Liver (tissue), 9 donors: ENCODE results near the gene HES3. TPM values are rescaled to one million over a fixed set of nuclear protein-coding genes. Genes with fewer than 3 reads are reported as not detected.
A peak's percentile ranks its signal among the peaks of the same experiment; 100 is the strongest.

ENCODE experiments used
- DNase-seq: peaks from one replicate; pipeline ENCODE4 v3.0.0-alpha.2; 2017; ENCODE audit warnings: low spot score
- H3K27ac ChIP-seq, 2 donors: one replicate each; pipeline ENCODE4 v1.7.0; 2013; ENCODE audit warnings: inconsistent platforms in 2 of 2, low read length in 2 of 2, control low read depth in 1 of 2, low read depth in 1 of 2, mild to moderate bottlenecking in 1 of 2
- H3K27me3 ChIP-seq, 4 donors: one replicate each; pipeline versions ENCODE4 v1.6.1 to v1.7.0; 2013; ENCODE audit warnings: low read length in 3 of 4, inconsistent platforms in 1 of 4, mild to moderate bottlenecking in 1 of 4, moderate library complexity in 1 of 4; ENCODE audit not compliant: control insufficient read depth in 4 of 4, insufficient read depth in 4 of 4
- H3K36me3 ChIP-seq, 4 donors: one replicate each; pipeline versions ENCODE4 v1.6.1 to v1.7.0; 2013; ENCODE audit warnings: low read length in 3 of 4, mild to moderate bottlenecking in 3 of 4, low read depth in 1 of 4, moderate library complexity in 1 of 4; ENCODE audit not compliant: control insufficient read depth in 4 of 4, insufficient read depth in 3 of 4
- H3K4me1 ChIP-seq, 4 donors: one replicate each; pipeline versions ENCODE4 v1.6.1 to v1.7.0; 2013; ENCODE audit warnings: low read length in 3 of 4, mild to moderate bottlenecking in 3 of 4, moderate library complexity in 1 of 4; ENCODE audit not compliant: control insufficient read depth in 4 of 4, insufficient read depth in 4 of 4
- H3K4me3 ChIP-seq, 3 donors: one replicate each; pipeline versions ENCODE4 v1.6.1 to v1.7.0; 2013; ENCODE audit warnings: low read length in 3 of 3, control low read depth in 1 of 3, low read depth in 1 of 3, mild to moderate bottlenecking in 1 of 3
- H3K9ac ChIP-seq, 2 donors: one replicate each; pipeline ENCODE4 v1.7.0; 2013; ENCODE audit warnings: low read length in 2 of 2, mild to moderate bottlenecking in 2 of 2, moderate library complexity in 2 of 2, control low read depth in 1 of 2, low read depth in 1 of 2
- H3K9me3 ChIP-seq, 4 donors: one replicate each; pipeline versions ENCODE4 v1.6.1 to v1.7.0; 2013; ENCODE audit warnings: low read length in 3 of 4; ENCODE audit not compliant: control insufficient read depth in 4 of 4
- ATF3 ChIP-seq: IDR thresholded peaks from 2 replicates; pipeline ENCODE4 v1.6.1; 2016; ENCODE audit warnings: antibody characterized with exemption
- EGR1 ChIP-seq, 2 donors: IDR thresholded peaks; 2 replicates each; pipeline ENCODE4 v1.6.1; 2016 to 2018; ENCODE audit warnings: antibody characterized with exemption in 2 of 2, low read depth in 2 of 2
- FOXA1 ChIP-seq: IDR thresholded peaks from 2 replicates; pipeline ENCODE4 v1.6.1; 2016; ENCODE audit warnings: antibody characterized with exemption
- FOXA2 ChIP-seq: IDR thresholded peaks from 2 replicates; pipeline ENCODE4 v1.6.1; 2016; ENCODE audit warnings: antibody characterized with exemption
- GABPA ChIP-seq, 2 donors: IDR thresholded peaks in 1 of 2; conservative IDR thresholded peaks in 1 of 2; 2 replicates each; pipeline ENCODE4 v1.6.1; 2016; ENCODE audit warnings: antibody characterized with exemption in 2 of 2, mild to moderate bottlenecking in 1 of 2, moderate library complexity in 1 of 2
- HNF4A ChIP-seq, 2 donors: conservative IDR thresholded peaks; 2 replicates each; pipeline ENCODE4 v1.6.1; 2016; ENCODE audit warnings: antibody characterized with exemption in 2 of 2, mild to moderate bottlenecking in 2 of 2
- HNF4G ChIP-seq: IDR thresholded peaks from 2 replicates; pipeline ENCODE4 v1.6.1; 2016; ENCODE audit warnings: antibody characterized with exemption
- JUND ChIP-seq, 2 donors: IDR thresholded peaks; 2 replicates each; pipeline ENCODE4 v1.6.1; 2016; ENCODE audit warnings: antibody characterized with exemption in 2 of 2
- MAX ChIP-seq: IDR thresholded peaks from 2 replicates; pipeline ENCODE4 v1.6.1; 2016; ENCODE audit warnings: antibody characterized with exemption
- NR2F2 ChIP-seq: IDR thresholded peaks from 2 replicates; pipeline ENCODE4 v1.6.1; 2016; ENCODE audit warnings: antibody characterized with exemption
- RAD21 ChIP-seq, 2 donors: IDR thresholded peaks; 2 replicates each; pipeline ENCODE4 v1.6.1; 2016; ENCODE audit warnings: antibody characterized with exemption in 2 of 2, mild to moderate bottlenecking in 2 of 2
- REST ChIP-seq: IDR thresholded peaks from 2 replicates; pipeline ENCODE4 v1.6.1; 2016; ENCODE audit warnings: antibody characterized with exemption, mild to moderate bottlenecking
- RXRA ChIP-seq, 2 donors: IDR thresholded peaks; 2 replicates each; pipeline ENCODE4 v1.6.1; 2017 to 2018; ENCODE audit warnings: antibody characterized with exemption in 2 of 2, mild to moderate bottlenecking in 1 of 2
- SP1 ChIP-seq: IDR thresholded peaks from 2 replicates; pipeline ENCODE4 v1.6.1; 2018; ENCODE audit warnings: antibody characterized with exemption, mild to moderate bottlenecking
- TAF1 ChIP-seq: conservative IDR thresholded peaks from 2 replicates; pipeline ENCODE4 v1.6.1; 2016; ENCODE audit warnings: antibody characterized with exemption, mild to moderate bottlenecking
- YY1 ChIP-seq: IDR thresholded peaks from 2 replicates; pipeline ENCODE4 v1.6.1; 2016; ENCODE audit warnings: antibody characterized with exemption, mild to moderate bottlenecking
- ZBTB33 ChIP-seq: IDR thresholded peaks from 2 replicates; pipeline ENCODE4 v1.6.1; 2016; ENCODE audit warnings: antibody characterized with exemption
- WGBS: extraction: QIAGEN DNeasy Blood & Tissue Kit; methylation state at CpG from one replicate; pipeline ENCODE4 v1.1.7; 2013; 5-methylcytosine and 5-hydroxymethylcytosine counted together
- polyA plus RNA-seq, 2 donors: library from polyadenylated mRNA; stranded (reverse) in 1 of 2; unstranded in 1 of 2; fragments of 200-250 nt in 1 of 2; fragments of >200 nt in 1 of 2; fragmentation: Nextera tagmentation in 1 of 2; extraction: Ambion mirVana in 1 of 2; gene quantifications; one replicate each; pipeline versions ENCODE4 v1.2.1 to v1.2.3, GENCODE V29; 2013 to 2015
- total RNA-seq, 2 donors: library from RNA; depleted of rRNA; stranded (reverse); fragments of >200 nt; gene quantifications; one replicate each; pipeline ENCODE4 v1.2.3, GENCODE V29; 2014
- donor health status: healthy.
- donor health status: healthy.
- donor health status: healthy.
- donor health status: healthy.
- donor health status: healthy.

The HES3 gene
- total and polyA plus RNA-seq, 4 donors = not detected

GRCh38 chr1:6233376-6233775 is 10.6 kb upstream of the HES3 start:
- TF ChIP-seq MAX (no peak), GABPA (IDR thresholded peaks at IDR 0.05 in 1 of 2, conservative IDR thresholded peaks at IDR 0.05 in 1 of 2) (no peak), NR2F2 (no peak), EGR1 (IDR thresholded peaks at IDR 0.05; ENCODE audit: low read depth in 2 of 2) (no peak), RAD21 (IDR thresholded peaks at IDR 0.05) (no peak), ATF3 (no peak), ZBTB33 (no peak), REST (no peak), JUND (IDR thresholded peaks at IDR 0.05) (no peak), SP1 (no peak), HNF4G (no peak), HNF4A (conservative IDR thresholded peaks at IDR 0.05) (no peak), RXRA (IDR thresholded peaks at IDR 0.05) (no peak), FOXA1 (no peak), FOXA2 (no peak)
- H3K27ac ChIP-seq = no peak overlapping the region
- DNase-seq = no peak
- peaks cover 0 to 15% (median 8%) of the 10 kb centered on the region in 4 donors for H3K4me1 ChIP-seq
- H3K9me3 ChIP-seq = no peaks in the 10 kb centered on the region
- WGBS = 79% methylated on average over 1 of the region's 1 CpG
- H3K36me3 ChIP-seq = peaks cover 7 to 33% (median 22%) of the 10 kb centered on the region in 4 donors
- H3K4me3 ChIP-seq = no peak overlapping the region
- H3K9ac ChIP-seq = no peak overlapping the region
- no peaks in the 10 kb centered on the region for H3K27me3 ChIP-seq

- 63% methylated on average over 20 of the region's 20 CpGs for WGBS
- DNase-seq = no peak
- TF ChIP-seq ZBTB33 = no peak
- TF ChIP-seq FOXA2 = no peak
- TF ChIP-seq EGR1 (IDR thresholded peaks at IDR 0.05; ENCODE audit: low read depth in 2 of 2) = no peak
- no peak for TF ChIP-seq SP1
- TF ChIP-seq JUND (IDR thresholded peaks at IDR 0.05) = no peak
- TF ChIP-seq YY1 = no peak
- TF ChIP-seq TAF1 = no peak
- TF ChIP-seq NR2F2 = no peak
- no peak for TF ChIP-seq RXRA (IDR thresholded peaks at IDR 0.05)
- TF ChIP-seq FOXA1 = no peak
- TF ChIP-seq HNF4A (conservative IDR thresholded peaks at IDR 0.05) = no peak
These were observed 9.3 kb upstream of the HES3 start for GRCh38 chr1:6234502-6235295.

More at GRCh38 chr1:6234502-6235295, 9.3 kb upstream of the HES3 start:
- Histone ChIP-seq H3K36me3 (peaks cover 7 to 26% (median 21%) of the 10 kb centered on the region in 4 donors), H3K9ac (peak overlapping the region; percentile 2 to 64), H3K27ac (no peak overlapping the region), H3K9me3 (no peaks in the 10 kb centered on the region), H3K27me3 (no peaks in the 10 kb centered on the region), H3K4me1 (peaks cover 0 to 15% (median 8%) of the 10 kb centered on the region in 4 donors), H3K4me3 (peak overlapping the region; percentile 70 to 97 (median 71))
